ENCODE results near the gene TNFSF13B.
"Not testable (repeated sequence)": the region's sequence is repeated elsewhere in the genome, so short reads cannot be mapped to it uniquely, and the experiment has no call there.

TNFSF13B gene

GRCh38 chr13:108269601-108270328 lies at the start of gene TNFSF13B:
Gene TNFSF13B (plus strand): TSS chr13:108269718. CDS start chr13:108269896, 178 bp downstream.
- peak; percentile 17 for DNase-seq (ENCODE audit: low spot score)

GRCh38 chr13:108220041-108220440 lies 49.5 kb upstream of the TNFSF13B start:
- DNase-seq (ENCODE audit: low spot score): peak; percentile 84

GRCh38 chr13:108223687-108224503 lies 45.6 kb upstream of the TNFSF13B start:
- DNase-seq (ENCODE audit: low spot score): no peak

GRCh38 chr13:108225440-108225839 lies 44.1 kb upstream of the TNFSF13B start:
- DNase-seq (ENCODE audit: low spot score): no peak

GRCh38 chr13:108226184-108226583 lies 43.3 kb upstream of the TNFSF13B start:
- DNase-seq (ENCODE audit: low spot score): no peak

- DNase-seq (ENCODE audit: low spot score): peak; percentile 33
Measured at GRCh38 chr13:108227651-108228272, 41.8 kb upstream of the TNFSF13B start.

GRCh38 chr13:108230377-108230776 lies 39.1 kb upstream of the TNFSF13B start:
- no peak for DNase-seq (ENCODE audit: low spot score)

GRCh38 chr13:108249150-108249549 lies 20.4 kb upstream of the TNFSF13B start:
- no peak for DNase-seq (ENCODE audit: low spot score)

- no peak for DNase-seq (ENCODE audit: low spot score)
Measured at GRCh38 chr13:108257248-108257647, 12.3 kb upstream of the TNFSF13B start.

GRCh38 chr13:108263621-108264355 lies 5.7 kb upstream of the TNFSF13B start:
- DNase-seq (ENCODE audit: low spot score): no peak

- no peak for DNase-seq (ENCODE audit: low spot score)
Measured at GRCh38 chr13:108266321-108266990, 3.1 kb upstream of the TNFSF13B start.

GRCh38 chr13:108267347-108267746 lies 2.2 kb upstream of the TNFSF13B start:
- DNase-seq (ENCODE audit: low spot score): no peak

GRCh38 chr13:108267855-108268254 lies 1.7 kb upstream of the TNFSF13B start:
- DNase-seq (ENCODE audit: low spot score): not testable (repeated sequence)

- DNase-seq (ENCODE audit: low spot score): no peak
Measured at GRCh38 chr13:108268466-108269112, 929 bp upstream of the TNFSF13B start.

- no peak for DNase-seq (ENCODE audit: low spot score)
Measured at GRCh38 chr13:108270442-108270841, 924 bp downstream of the TNFSF13B start.

GRCh38 chr13:108272333-108272732 lies 2.8 kb downstream of the TNFSF13B start:
- DNase-seq (ENCODE audit: low spot score): no peak

- DNase-seq (ENCODE audit: low spot score): no peak
Measured at GRCh38 chr13:108273429-108274118, 4.1 kb downstream of the TNFSF13B start.

- DNase-seq (ENCODE audit: low spot score): no peak
Measured at GRCh38 chr13:108274718-108275117, 5.2 kb downstream of the TNFSF13B start.

- no peak for DNase-seq (ENCODE audit: low spot score)
Measured at GRCh38 chr13:108276060-108276459, 6.5 kb downstream of the TNFSF13B start.

- no peak for DNase-seq (ENCODE audit: low spot score)
Measured at GRCh38 chr13:108278466-108278865, 8.9 kb downstream of the TNFSF13B start.
